Neural progenitor cell (in vitro differentiated cells): ENCODE data around the gene SMCHD1.
"Not testable (repeated sequence)": the region's sequence is repeated elsewhere in the genome, so short reads cannot be mapped to it uniquely, and the experiment has no call there.

Experiments used
- CTCF ChIP-seq: fragments of 200-600 bp; sonication (generic); IDR thresholded peaks from 2 replicates; pipeline ENCODE4 v1.5.1; 2017; ENCODE audit warnings: antibody characterized with exemption, mild to moderate bottlenecking
- EZH2 ChIP-seq: fragments of 200-600 bp; sonication (generic); IDR thresholded peaks from 2 replicates; pipeline ENCODE4 v1.6.1; 2017; ENCODE audit warnings: antibody characterized with exemption, mild to moderate bottlenecking, moderate library complexity
- EZH2phosphoT487 ChIP-seq: fragments of 200-600 bp; sonication (generic); IDR thresholded peaks from 2 replicates; pipeline ENCODE4 v1.6.1; 2017; ENCODE audit warnings: antibody characterized with exemption

- TF ChIP-seq CTCF, EZH2phosphoT487, EZH2: not testable (repeated sequence)
Measured at GRCh38 chr18:2662288-2662687, 6.8 kb downstream of the SMCHD1 start.
